Transverse colon (tissue), 4 donors: ENCODE results near the gene MALL. TPM values are rescaled to one million over a fixed set of nuclear protein-coding genes. Genes with fewer than 3 reads are reported as not detected.
"Not testable (repeated sequence)": the region's sequence is repeated elsewhere in the genome, so short reads cannot be mapped to it uniquely, and the experiment has no call there.

ENCODE experiments used
- DNase-seq: peaks from one replicate; pipeline ENCODE4 v3.0.0-alpha.2; 2019
- H3K27ac ChIP-seq, 4 donors: fragments of 200-600 bp; sonication (generic); 2 replicates each; pipeline ENCODE4 v1.5.1; 2016 to 2018; ENCODE audit warnings: inconsistent platforms in 4 of 4
- H3K27me3 ChIP-seq: fragments of 200-600 bp; sonication (generic); 2 replicates; pipeline ENCODE4 v1.5.1; 2017; ENCODE audit warnings: inconsistent platforms
- H3K36me3 ChIP-seq, 4 donors: fragments of 200-600 bp; sonication (generic); 2 replicates each; pipeline ENCODE4 v1.5.1; 2017 to 2019; ENCODE audit warnings: inconsistent platforms in 4 of 4
- H3K4me1 ChIP-seq, 4 donors: fragments of 200-600 bp; sonication (generic); 2 replicates each; pipeline ENCODE4 v1.5.1; 2017 to 2020; ENCODE audit warnings: inconsistent platforms in 4 of 4
- H3K4me3 ChIP-seq, 4 donors: fragments of 200-600 bp; sonication (generic); 1 replicate in 1 of 4; 2 replicates in 3 of 4; pipeline versions ENCODE4 v1.5.1 to v1.6.1; 2017 to 2019; ENCODE audit warnings: inconsistent platforms in 4 of 4
- H3K9me3 ChIP-seq, 2 donors: fragments of 200-600 bp; sonication (generic); 2 replicates each; pipeline ENCODE4 v1.5.1; 2017 to 2019; ENCODE audit warnings: inconsistent platforms in 2 of 2
- CTCF ChIP-seq, 5 experiments: fragments of 200-600 bp in 3 of 5; fragments of 450-650 bp in 2 of 5; sonication (generic) in 3 of 5; IDR thresholded peaks; 1 replicate in 2 of 5; 2 replicates in 3 of 5; pipeline ENCODE4 v1.5.1; 2016 to 2017; ENCODE audit warnings: antibody characterized with exemption in 5 of 5, inconsistent platforms in 3 of 5, mild to moderate bottlenecking in 2 of 5, moderate library complexity in 1 of 5
- EP300 ChIP-seq: sonication (generic); formaldehyde crosslinking; IDR thresholded peaks from one replicate; pipeline ENCODE4 v1.6.1; 2017; ENCODE audit warnings: antibody characterized with exemption, low read depth
- POLR2A ChIP-seq: fragments of 450-650 bp; IDR thresholded peaks from one replicate; pipeline ENCODE4 v1.6.1; 2016; ENCODE audit warnings: antibody characterized with exemption, mild to moderate bottlenecking, moderate library complexity
- POLR2AphosphoS5 ChIP-seq, 3 donors: sonication (generic); formaldehyde crosslinking; IDR thresholded peaks; one replicate each; pipeline ENCODE4 v1.6.1; 2016; ENCODE audit warnings: antibody characterized with exemption in 3 of 3
- WGBS, 2 donors: methylation state at CpG; one replicate each; pipeline ENCODE4 v1.1.5; 2018; ENCODE audit warnings: low coverage in 1 of 2; 5-methylcytosine and 5-hydroxymethylcytosine counted together
- in situ Hi-C, 4 donors: fragments of 200-750 bp; cut with MboI; loops; one replicate each; pipeline versions ENCODE4 v1.15.0 to v1.15.1; 2017; ENCODE audit warnings: low sequenced_read_pairs in 3 of 4, low pct_ligation_motif_present in 1 of 4, low pct_unique_long_range_greater_than_20kb in 1 of 4
- intact Hi-C: fragments of 100-400 bp; cut with DNase I; formaldehyde crosslinking; loops from one replicate; pipeline ENCODE4 v1.15.1; 2023; ENCODE audit warnings: low total_unique reads
- total RNA-seq, 4 donors: library from RNA; depleted of rRNA; stranded (reverse); fragments of >200 nt; gene quantifications; one replicate each; pipeline ENCODE4 v1.1.0, GENCODE V29; 2016

MALL gene
- total RNA-seq, 4 donors from 2014 or later = 205 to 499 (median 299) TPM

GRCh38 chr2:110114831-110115255, 779 bp downstream of the MALL start:
- peak overlapping the region; percentile 6 to 59 (median 41) for H3K4me3 ChIP-seq
- in situ Hi-C loops = no loop called here

DNA sequence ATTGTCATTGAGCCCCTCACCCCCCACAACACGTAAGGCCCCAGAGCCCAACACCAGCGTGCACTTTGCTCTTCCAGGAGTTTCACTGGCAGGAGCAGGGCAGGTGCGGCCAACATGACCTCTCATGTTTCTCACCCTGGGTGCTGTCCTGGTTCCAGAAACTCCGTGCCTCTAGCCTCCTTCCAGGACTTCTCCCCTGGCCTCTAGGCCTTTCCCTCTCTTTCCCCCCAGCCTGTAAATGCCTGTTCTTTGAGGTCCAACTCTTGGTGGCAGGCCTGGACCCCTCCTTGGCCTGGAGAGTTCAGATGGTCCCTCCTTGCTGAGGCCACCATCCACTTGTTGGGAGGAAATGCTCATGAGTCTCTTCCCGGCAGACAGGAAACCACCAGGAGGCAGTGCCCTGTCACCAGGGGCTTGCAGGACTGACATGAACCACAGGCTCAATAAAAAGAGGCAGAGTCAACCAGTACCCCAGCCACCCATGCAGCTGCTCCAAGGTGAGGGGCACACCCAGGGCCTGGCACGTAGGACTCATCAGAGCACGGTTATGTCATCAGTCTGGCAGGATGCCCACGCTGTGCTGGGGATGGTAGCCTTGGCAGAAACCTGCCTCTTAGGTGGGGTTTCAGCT, 1.5 kb downstream of the MALL start:
- Histone ChIP-seq H3K9me3 (no peaks in the 10 kb centered on the region), H3K27me3 (peaks cover 36% of the 10 kb centered on the region), H3K4me3 (peak overlapping the region in 3 of 4 donors; percentile 40 to 59 (median 42)), H3K36me3 (no peaks in the 10 kb centered on the region), H3K4me1 (peaks cover 4 to 18% (median 14%) of the 10 kb centered on the region in 4 donors), H3K27ac (peak overlapping the region; percentile 68 to 85 (median 80))
- TF ChIP-seq CTCF (IDR thresholded peaks at IDR 0.05) (peak in 3 of 5 experiments; percentile 22 to 58 (median 36)), POLR2A (peak; percentile 76), EP300 (no peak), POLR2AphosphoS5 (IDR thresholded peaks at IDR 0.05) (peak; percentile 23 to 84 (median 75))
- 40 to 44% methylated on average over 2 to 8 of the region's 8 CpGs for WGBS, 2 donors
- peak; percentile 87 for DNase-seq
- in situ Hi-C loops (no loop called here), intact Hi-C loops (no loop called here)

More at GRCh38 chr2:110114831-110115255, 779 bp downstream of the MALL start:
- peaks cover 36% of the 10 kb centered on the region for H3K27me3 ChIP-seq
- WGBS, 2 donors = 51% methylated on average over 14 of the region's 14 CpGs; no CpG with 5 or more reads in 1 of the 2 donors
- H3K36me3 ChIP-seq = no peaks in the 10 kb centered on the region
- DNase-seq = peak; percentile 27
- no peaks in the 10 kb centered on the region for H3K9me3 ChIP-seq
- no peak for TF ChIP-seq EP300
- H3K4me1 ChIP-seq = peaks cover 4 to 18% (median 14%) of the 10 kb centered on the region in 4 donors
- peak overlapping the region; percentile 68 to 85 (median 80) for H3K27ac ChIP-seq
- intact Hi-C loops = no loop called here

- H3K36me3 ChIP-seq, intact Hi-C loops, in situ Hi-C loops, H3K9me3 ChIP-seq, H3K27me3 ChIP-seq, H3K4me3 ChIP-seq, DNase-seq: not testable (repeated sequence)
- peaks cover 14 to 49% (median 29%) of the 10 kb centered on the region in 4 donors for H3K4me1 ChIP-seq
- H3K27ac ChIP-seq = peak overlapping the region; percentile 41 to 92 (median 86)
- whole genome bisulfite sequencing, 2 donors = 85 to 100% methylated on average over 2 of the region's 2 CpGs
These were observed 7.3 kb downstream of the MALL start for GRCh38 chr2:110108291-110108690.

- Histone ChIP-seq H3K4me3 (peak overlapping the region in 1 of 4 donors; percentile 9), H3K9me3 (no peaks in the 10 kb centered on the region), H3K27me3 (no peaks in the 10 kb centered on the region), H3K27ac (peak overlapping the region; percentile 78 to 92 (median 86)), H3K36me3 (no peaks in the 10 kb centered on the region), H3K4me1 (peaks cover 14 to 55% (median 34%) of the 10 kb centered on the region in 4 donors)
- peak; percentile 53 for DNase-seq
- in situ Hi-C loops = no loop called here
- TF ChIP-seq EP300 = no peak
- peak in 2 of 3 donors; percentile 68 to 81 for TF ChIP-seq POLR2AphosphoS5 (IDR thresholded peaks at IDR 0.05)
- peak; percentile 59 for TF ChIP-seq POLR2A
- TF ChIP-seq CTCF (IDR thresholded peaks at IDR 0.05) = no peak
- intact Hi-C loops = no loop called here
- WGBS, 2 donors = 67 to 79% methylated on average over 1 to 3 of the region's 3 CpGs
These were observed 8.2 kb downstream of the MALL start for GRCh38 chr2:110107092-110108079.

GRCh38 chr2:110106642-110107041, 9.0 kb downstream of the MALL start:
- peak overlapping the region; percentile 78 to 92 (median 86) for H3K27ac ChIP-seq
- DNase-seq = no peak

More at GRCh38 chr2:110106642-110107041, 9.0 kb downstream of the MALL start:
- Histone ChIP-seq H3K36me3 (no peaks in the 10 kb centered on the region), H3K27me3 (no peaks in the 10 kb centered on the region), H3K9me3 (no peaks in the 10 kb centered on the region), H3K4me3 (peak overlapping the region in 1 of 4 donors; percentile 9), H3K4me1 (peaks cover 18 to 63% (median 41%) of the 10 kb centered on the region in 4 donors)
- 49 to 57% methylated on average over 3 to 6 of the region's 6 CpGs for WGBS, 2 donors
- in situ Hi-C loops (no loop called here), intact Hi-C loops (no loop called here)
- TF ChIP-seq POLR2AphosphoS5 (IDR thresholded peaks at IDR 0.05) = no peak
- no peak for TF ChIP-seq CTCF (IDR thresholded peaks at IDR 0.05)
- no peak for TF ChIP-seq EP300
- no peak for TF ChIP-seq POLR2A
